ENCODE results near the gene GLIPR2. TPM values are rescaled to one million over a fixed set of nuclear protein-coding genes. Genes with fewer than 3 reads are reported as not detected.

GLIPR2 gene
- total and polyA plus RNA-seq, 2 donors (not counting 3 experiments of a cell fraction or from before 2014, with no cell fraction given) = 22.0 to 42.4 TPM

GRCh38 chr9:36204906-36205547 is 68.5 kb downstream of the GLIPR2 start:
- POLR2A ChIA-PET = interaction anchor here (1.1 kb wide), 1 partner anchor 15 kb away, joined by 4 read pairs; the partner anchor contains the start of gene CLTA
- no peaks in the 10 kb centered on the region for H3K9me3 ChIP-seq (replicated peaks; ENCODE audit: control insufficient read depth, insufficient read depth, low read length)
- dilution Hi-C loops (cut with MboI; ENCODE audit: extremely low pct_ligation_motif_present, low sequenced_read_pairs) = no loop called here
- no peak overlapping the region for H3K9ac ChIP-seq (replicated peaks; ENCODE audit: extremely low read depth, insufficient read depth, low read length)
- intact Hi-C loops (cut with micrococcal nuclease) = no loop called here
- peaks cover 31% of the 10 kb centered on the region for H3K4me1 ChIP-seq (ENCODE audit: control insufficient read depth, extremely low read depth, insufficient read depth, low read length)
- no peak overlapping the region for H3K27ac ChIP-seq (ENCODE audit: insufficient read depth, low read depth, low read length)
- H2AFZ ChIP-seq (ENCODE audit: low read depth, low read length) = no peak overlapping the region
- no peak overlapping the region for H3K4me3 ChIP-seq (replicated peaks in 1 of 3; ENCODE audit: insufficient read depth in 1 of 3, low read depth in 1 of 3, low read length in 3 of 3)
- TF ChIP-seq EZH2 (IDR thresholded peaks at IDR 0.05; ENCODE audit: borderline replicate concordance, low read depth, low read length, severe bottlenecking) (no peak), CTCF (IDR thresholded peaks at IDR 0.05; ENCODE audit: extremely low read depth in 1 of 2, insufficient read depth in 1 of 2, low read depth in 1 of 2, low read length in 2 of 2) (no peak), POLR2AphosphoS5 (IDR thresholded peaks at IDR 0.05; ENCODE audit: insufficient read depth, low read depth, low read length) (peak; percentile 16)
- DNase-seq (ENCODE audit: low read depth, low spot score) = peak; percentile 15
- H3K36me3 ChIP-seq (ENCODE audit: control insufficient read depth in 2 of 2, extremely low read depth in 1 of 2, insufficient read depth in 2 of 2, low read length in 2 of 2) = peaks cover 47 to 69% of the 10 kb centered on the region in 2 experiments
- CTCF ChIA-PET = interaction anchor here (0.6 to 2.0 kb wide), 8 partner anchors 11 to 250 kb away, joined by 3 to 13 read pairs (median 4); partner anchors contain the start of gene CLTA
- no peak overlapping the region for H3K4me2 ChIP-seq (ENCODE audit: insufficient read depth, low read length)
- no peak for FAIRE-seq
- H3K79me2 ChIP-seq (ENCODE audit: control insufficient read depth, insufficient read depth, low read length) = peaks cover 44% of the 10 kb centered on the region
- no peaks in the 10 kb centered on the region for H3K27me3 ChIP-seq (ENCODE audit: control insufficient read depth in 2 of 2, insufficient read depth in 2 of 2, low read length in 2 of 2)
- H3K9me1 ChIP-seq (replicated peaks; ENCODE audit: control insufficient read depth, extremely low read depth, insufficient read depth, low read length) = no peaks in the 10 kb centered on the region
- BruUV-seq (replicated peaks) = no TSS peak
- no peaks in the 10 kb centered on the region for H4K20me1 ChIP-seq (replicated peaks; ENCODE audit: control insufficient read depth, extremely low read depth, insufficient read depth, low read length)

- POLR2A ChIA-PET = interaction anchor here (0.6 to 1.3 kb wide), 2 partner anchors 17 to 344 kb away, joined by 3 to 5 read pairs; partner anchors contain the start of gene CLTA
- H3K36me3 ChIP-seq (ENCODE audit: control insufficient read depth in 2 of 2, extremely low read depth in 1 of 2, insufficient read depth in 2 of 2, low read length in 2 of 2) = peaks cover 47 to 70% of the 10 kb centered on the region in 2 experiments
- intact Hi-C loops (cut with micrococcal nuclease) (no loop called here), dilution Hi-C loops (cut with MboI; ENCODE audit: extremely low pct_ligation_motif_present, low sequenced_read_pairs) (no loop called here)
- CTCF ChIA-PET = interaction anchor here (1.0 to 2.5 kb wide), 4 partner anchors 13 to 199 kb away, joined by 4 to 13 read pairs (median 8); partner anchors contain the start of gene CLTA
- FAIRE-seq = peak; percentile 81
- TF ChIP-seq FOS (IDR thresholded peaks at IDR 0.05; ENCODE audit: borderline replicate concordance, insufficient read depth, low read length) = no peak
- no peak for TF ChIP-seq CTCF (IDR thresholded peaks at IDR 0.05; ENCODE audit: extremely low read depth in 1 of 2, insufficient read depth in 1 of 2, low read depth in 1 of 2, low read length in 2 of 2)
- no peak for TF ChIP-seq MAX (IDR thresholded peaks at IDR 0.05; ENCODE audit: insufficient read depth, insufficient read length)
- no peak for TF ChIP-seq POLR2A (IDR thresholded peaks at IDR 0.05; ENCODE audit: low read depth, low read length)
- H3K4me2 ChIP-seq (ENCODE audit: insufficient read depth, low read length) = peak overlapping the region; percentile 27
- DNase-seq (ENCODE audit: low read depth, low spot score) = peak; percentile 41
- H2AFZ ChIP-seq (ENCODE audit: low read depth, low read length) = no peak overlapping the region
- no peak overlapping the region for H3K4me3 ChIP-seq (replicated peaks in 1 of 3; ENCODE audit: insufficient read depth in 1 of 3, low read depth in 1 of 3, low read length in 3 of 3)
- no TSS peak for BruUV-seq (replicated peaks)
- no peaks in the 10 kb centered on the region for H3K9me3 ChIP-seq (replicated peaks; ENCODE audit: control insufficient read depth, insufficient read depth, low read length)
- peaks cover 31% of the 10 kb centered on the region for H3K4me1 ChIP-seq (ENCODE audit: control insufficient read depth, extremely low read depth, insufficient read depth, low read length)
- no peaks in the 10 kb centered on the region for H3K9me1 ChIP-seq (replicated peaks; ENCODE audit: control insufficient read depth, extremely low read depth, insufficient read depth, low read length)
- H4K20me1 ChIP-seq (replicated peaks; ENCODE audit: control insufficient read depth, extremely low read depth, insufficient read depth, low read length) = no peaks in the 10 kb centered on the region
- H3K27ac ChIP-seq (ENCODE audit: insufficient read depth, low read depth, low read length) = peak overlapping the region; percentile 87
- no peaks in the 10 kb centered on the region for H3K27me3 ChIP-seq (ENCODE audit: control insufficient read depth in 2 of 2, insufficient read depth in 2 of 2, low read length in 2 of 2)
- H3K9ac ChIP-seq (replicated peaks; ENCODE audit: extremely low read depth, insufficient read depth, low read length) = no peak overlapping the region
- peaks cover 51% of the 10 kb centered on the region for H3K79me2 ChIP-seq (ENCODE audit: control insufficient read depth, insufficient read depth, low read length)
Measured at GRCh38 chr9:36207016-36207415, 70.5 kb downstream of the GLIPR2 start.
